ENCODE results near the gene PITPNC1.

DNA sequence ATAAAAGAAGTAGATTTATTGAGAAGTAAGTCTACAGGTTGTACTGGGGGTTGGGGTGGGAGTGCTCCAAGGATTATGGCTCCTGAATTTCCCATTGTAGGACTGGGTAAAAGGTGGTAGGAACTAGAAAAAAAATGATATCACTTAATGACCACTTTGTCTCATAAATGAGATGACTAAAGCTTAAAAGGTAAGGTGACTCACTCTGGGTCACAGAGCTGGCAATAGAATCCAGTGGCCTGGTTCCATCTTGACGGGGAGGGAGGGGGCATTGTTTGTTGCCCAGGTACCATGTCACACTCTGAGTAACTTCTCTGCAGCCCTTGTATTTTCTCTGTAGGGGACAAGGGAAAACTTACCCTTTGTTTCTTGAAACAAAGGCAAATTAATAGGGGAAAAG, 126.1 kb downstream of the PITPNC1 start:
- TF ChIP-seq, protein P1, sequence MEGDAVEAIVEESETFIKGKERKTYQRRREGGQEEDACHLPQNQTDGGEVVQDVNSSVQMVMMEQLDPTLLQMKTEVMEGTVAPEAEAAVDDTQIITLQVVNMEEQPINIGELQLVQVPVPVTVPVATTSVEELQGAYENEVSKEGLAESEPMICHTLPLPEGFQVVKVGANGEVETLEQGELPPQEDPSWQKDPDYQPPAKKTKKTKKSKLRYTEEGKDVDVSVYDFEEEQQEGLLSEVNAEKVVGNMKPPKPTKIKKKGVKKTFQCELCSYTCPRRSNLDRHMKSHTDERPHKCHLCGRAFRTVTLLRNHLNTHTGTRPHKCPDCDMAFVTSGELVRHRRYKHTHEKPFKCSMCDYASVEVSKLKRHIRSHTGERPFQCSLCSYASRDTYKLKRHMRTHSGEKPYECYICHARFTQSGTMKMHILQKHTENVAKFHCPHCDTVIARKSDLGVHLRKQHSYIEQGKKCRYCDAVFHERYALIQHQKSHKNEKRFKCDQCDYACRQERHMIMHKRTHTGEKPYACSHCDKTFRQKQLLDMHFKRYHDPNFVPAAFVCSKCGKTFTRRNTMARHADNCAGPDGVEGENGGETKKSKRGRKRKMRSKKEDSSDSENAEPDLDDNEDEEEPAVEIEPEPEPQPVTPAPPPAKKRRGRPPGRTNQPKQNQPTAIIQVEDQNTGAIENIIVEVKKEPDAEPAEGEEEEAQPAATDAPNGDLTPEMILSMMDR (IDR thresholded peaks at IDR 0.05; ENCODE audit: low read length), result no peak
- TF ChIP-seq EZH2 (optimal IDR thresholded peaks at IDR 0.05; ENCODE audit: low read depth, low read length) (no peak), EZH2phosphoT487 (IDR thresholded peaks at IDR 0.05; ENCODE audit: low read length) (no peak)
